ENCODE measurements around the gene TBC1D22B.

GRCh38 chr6:37218511-37218910 lies 39.1 kb upstream of the TBC1D22B start:
- no peak for TF ChIP-seq CTCF (IDR thresholded peaks at IDR 0.05; ENCODE audit: insufficient read depth, low read length, poor library complexity, severe bottlenecking)
- no peak for TF ChIP-seq EZH2phosphoT487 (conservative IDR thresholded peaks at IDR 0.05; ENCODE audit: low read length)

Data from SU-DHL-6 (cell line).